Endothelial cell (in vitro differentiated cells): Measurements from ENCODE around the gene UBTD2. TPM values are rescaled to one million over a fixed set of nuclear protein-coding genes. Genes with fewer than 3 reads are reported as not detected.
A peak's percentile ranks its signal among the peaks of the same experiment; 100 is the strongest.

Experiments used
- DNase-seq: peaks from one replicate; pipeline ENCODE4 v3.0.0; 2021; ENCODE audit warnings: low spot score
- H3K27ac Mint-ChIP-seq: one replicate; pipeline ENCODE4 v1.8.0; 2021; ENCODE audit warnings: mixed read lengths, inconsistent platforms; ENCODE audit not compliant: unreplicated experiment
- H3K27me3 Mint-ChIP-seq: one replicate; pipeline ENCODE4 v1.8.0; 2021; ENCODE audit warnings: mild to moderate bottlenecking, moderate library complexity, mixed read lengths, inconsistent platforms; ENCODE audit not compliant: unreplicated experiment
- H3K36me3 Mint-ChIP-seq: one replicate; pipeline ENCODE4 v1.8.0; 2021; ENCODE audit warnings: mild to moderate bottlenecking, low read depth, mixed read lengths, inconsistent platforms; ENCODE audit not compliant: unreplicated experiment
- H3K4me1 Mint-ChIP-seq: one replicate; pipeline ENCODE4 v1.8.0; 2021; ENCODE audit warnings: mild to moderate bottlenecking, mixed read lengths, inconsistent platforms; ENCODE audit not compliant: unreplicated experiment
- H3K4me3 Mint-ChIP-seq: one replicate; pipeline ENCODE4 v1.8.0; 2021; ENCODE audit warnings: mild to moderate bottlenecking, mixed read lengths, inconsistent platforms; ENCODE audit not compliant: unreplicated experiment
- H3K9me3 Mint-ChIP-seq: one replicate; pipeline ENCODE4 v1.8.0; 2021; ENCODE audit warnings: mixed read lengths, inconsistent platforms; ENCODE audit not compliant: unreplicated experiment
- CTCF ChIP-seq: fragments of 200-600 bp; sonication (generic); IDR thresholded peaks from one replicate; pipeline ENCODE4 v1.5.0; 2021; ENCODE audit warnings: antibody characterized with exemption; ENCODE audit not compliant: unreplicated experiment
- total RNA-seq: library from RNA; stranded (reverse); fragmentation: NEBNext Ultra II Directional; extraction: Animal tissue kit (Norgen Biotek cat#: 25700); gene quantifications from one replicate; pipeline ENCODE4 v1.2.1, GENCODE V29; 2021; ENCODE audit not compliant: unreplicated experiment

The UBTD2 gene
- total RNA-seq, 1 donor from 2014 or later: 38.8 TPM

GRCh38 chr5:172194985-172195774, 88.4 kb downstream of the UBTD2 start:
- no peak for DNase-seq
- Mint-ChIP-seq H3K36me3 (no peaks in the 10 kb centered on the region), H3K9me3 (no peaks in the 10 kb centered on the region), H3K4me1 (no peaks in the 10 kb centered on the region), H3K27ac (no peak overlapping the region), H3K27me3 (no peaks in the 10 kb centered on the region), H3K4me3 (no peak overlapping the region)
- no peak for TF ChIP-seq CTCF

- Mint-ChIP-seq H3K27me3 (no peaks in the 10 kb centered on the region), H3K27ac (no peak within 1 kb of the TSS), H3K4me1 (peaks cover 6% of the 10 kb centered on the region), H3K36me3 (no peaks in the 10 kb centered on the region), H3K4me3 (no peak within 1 kb of the TSS), H3K9me3 (no peaks in the 10 kb centered on the region)
- TF ChIP-seq CTCF: no peak
- DNase-seq: no peak
Observed at GRCh38 chr5:172193872-172194271, 89.7 kb downstream of the UBTD2 start, which contains the start of gene EFCAB9. TSS of gene EFCAB9 (plus strand) at chr5:172194172. CDS start at chr5:172194173, 1 bp downstream.

DNA sequence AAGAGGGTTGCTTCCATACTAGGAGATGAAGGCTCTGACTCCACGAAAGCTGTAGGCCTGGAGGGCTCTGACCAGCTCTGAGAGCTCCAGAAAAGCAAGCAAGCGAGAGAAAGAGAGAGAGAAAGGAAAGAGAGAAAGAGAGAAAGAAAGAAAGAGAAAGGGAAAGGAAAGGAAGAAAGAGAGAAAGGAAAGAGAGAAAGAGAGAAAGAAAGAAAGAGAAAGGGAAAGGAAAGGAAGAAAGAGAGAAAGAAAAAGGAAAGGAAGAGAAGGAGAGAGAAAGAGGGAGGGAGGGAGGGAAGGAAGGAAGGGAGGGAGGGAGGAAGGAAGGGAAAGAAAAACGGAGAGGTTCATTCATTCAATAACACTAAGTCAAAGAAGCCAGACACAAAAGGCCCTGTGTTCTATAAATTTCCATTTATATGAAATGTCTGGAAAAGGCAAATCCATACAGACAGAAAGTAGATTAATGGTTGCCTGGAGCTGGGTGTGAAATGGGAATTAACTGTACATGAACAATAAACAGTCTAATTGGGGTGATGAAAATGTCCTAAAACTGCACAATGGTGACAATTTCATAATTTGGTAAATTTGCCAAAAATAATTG, 93.8 kb downstream of the UBTD2 start:
- Mint-ChIP-seq H3K36me3 (no peaks in the 10 kb centered on the region), H3K9me3 (no peaks in the 10 kb centered on the region), H3K4me3 (peak overlapping the region; percentile 82), H3K27me3 (peaks cover 6% of the 10 kb centered on the region), H3K27ac (peak overlapping the region; percentile 53), H3K4me1 (peaks cover 29% of the 10 kb centered on the region)
- no peak for TF ChIP-seq CTCF
- no peak for DNase-seq

- Mint-ChIP-seq H3K27ac (peak overlapping the region; percentile 53), H3K9me3 (no peaks in the 10 kb centered on the region), H3K4me3 (peak overlapping the region; percentile 83), H3K27me3 (peaks cover 7% of the 10 kb centered on the region), H3K4me1 (peaks cover 30% of the 10 kb centered on the region), H3K36me3 (no peaks in the 10 kb centered on the region)
- no peak for TF ChIP-seq CTCF
- DNase-seq: peak; percentile 45
Observed at GRCh38 chr5:172188893-172189692, 94.5 kb downstream of the UBTD2 start.
